T-cell (primary cell): Measurements from ENCODE around the gene PUSL1. TPM values are rescaled to one million over a fixed set of nuclear protein-coding genes. Genes with fewer than 3 reads are reported as not detected.

Experiments
- ATAC-seq, 4 experiments: fragments of 200-7000 bp in 3 of 4; fragments of 150-1000 bp in 1 of 4; cut with Tn5 transposase; replicated peaks in 1 of 4; 1 replicate in 3 of 4; 2 replicates in 1 of 4; pipeline ENCODE4 v1.10.0; 2021; ENCODE audit warnings: moderate library complexity in 3 of 4, mild to moderate bottlenecking in 2 of 4, moderate number of reproducible peaks in 1 of 4
- CTCF ChIA-PET, 2 donors: fragments of 300-600 bp; sonication (Branson Sonifier 250); formaldehyde crosslinking; loops; one replicate each; lab custom pipeline; 2022; ENCODE audit warnings: antibody characterized with exemption in 2 of 2; lab: Charles Lee
- POLR2A ChIA-PET, 2 donors: fragments of 300-600 bp; sonication (Branson Sonifier 250); formaldehyde crosslinking; loops; one replicate each; lab custom pipeline; 2022; ENCODE audit warnings: antibody characterized with exemption in 2 of 2; lab: Charles Lee
- DNase-seq, 35 experiments: peaks; one replicate each; pipeline versions ENCODE4 v3.0.0 to v3.0.0-alpha.2; 2013 to 2023
- H3K27ac ChIP-seq: one replicate; pipeline ENCODE4 v1.5.1; 2013; ENCODE audit warnings: low read length
- H3K27me3 ChIP-seq, 2 experiments: replicated peaks in 1 of 2; 1 replicate in 1 of 2; 2 replicates in 1 of 2; pipeline versions ENCODE4 v1.6.1 to v1.7.0; 2013; ENCODE audit warnings: low read length in 1 of 2, mixed read lengths in 1 of 2; ENCODE audit not compliant: control insufficient read depth in 2 of 2, insufficient read depth in 2 of 2; ENCODE audit errors: extremely low read depth in 1 of 2
- H3K36me3 ChIP-seq, 2 donors: 1 replicate in 1 of 2; 2 replicates in 1 of 2; pipeline versions ENCODE4 v1.6.1 to v1.7.0; 2013; ENCODE audit warnings: low read length in 1 of 2; ENCODE audit not compliant: control insufficient read depth in 2 of 2, insufficient read depth in 1 of 2; ENCODE audit errors: extremely low read depth in 1 of 2
- H3K4me1 ChIP-seq, 2 experiments: 1 replicate in 1 of 2; 2 replicates in 1 of 2; pipeline versions ENCODE4 v1.6.1 to v1.7.0; 2013; ENCODE audit warnings: low read length in 2 of 2, mixed read lengths in 1 of 2; ENCODE audit not compliant: insufficient read depth in 2 of 2, control insufficient read depth in 1 of 2; ENCODE audit errors: extremely low read depth in 1 of 2
- H3K4me3 ChIP-seq, 2 donors: 1 replicate in 1 of 2; 2 replicates in 1 of 2; pipeline versions ENCODE4 v1.5.1 to v1.7.0; 2013; ENCODE audit warnings: mild to moderate bottlenecking in 2 of 2, low read length in 1 of 2, moderate library complexity in 1 of 2; ENCODE audit not compliant: control insufficient read depth in 1 of 2; ENCODE audit errors: extremely low read depth in 1 of 2
- H3K9me3 ChIP-seq: 2 replicates; pipeline ENCODE4 v1.7.0; 2013
- H3K27ac Mint-ChIP-seq, 2 donors: one replicate each; pipeline ENCODE4 v1.8.0; 2020 to 2021; ENCODE audit warnings: mild to moderate bottlenecking in 2 of 2, mixed read lengths in 2 of 2
- H3K27me3 Mint-ChIP-seq, 2 donors: one replicate each; pipeline ENCODE4 v1.8.0; 2021 to 2022; ENCODE audit warnings: mixed read lengths in 2 of 2
- H3K36me3 Mint-ChIP-seq: one replicate; pipeline ENCODE4 v1.8.0; 2021; ENCODE audit warnings: mixed read lengths
- H3K4me1 Mint-ChIP-seq, 3 donors: one replicate each; pipeline ENCODE4 v1.8.0; 2020 to 2022; ENCODE audit warnings: mixed read lengths in 3 of 3, mild to moderate bottlenecking in 1 of 3
- H3K4me3 Mint-ChIP-seq, 3 donors: one replicate each; pipeline ENCODE4 v1.8.0; 2020 to 2022; ENCODE audit warnings: mild to moderate bottlenecking in 3 of 3, mixed read lengths in 3 of 3, moderate library complexity in 3 of 3
- H3K9me3 Mint-ChIP-seq, 3 donors: one replicate each; pipeline ENCODE4 v1.8.0; 2020 to 2022; ENCODE audit warnings: mixed read lengths in 3 of 3
- WGBS: methylation state at CpG from one replicate; pipeline ENCODE4 v1.1.5; 2013; ENCODE audit warnings: missing lambda C conversion rate; ENCODE audit not compliant: insufficient coverage; 5-methylcytosine and 5-hydroxymethylcytosine counted together
- total RNA-seq, 35 experiments: library from RNA in 6 of 35; stranded (reverse) in 6 of 35; fragments of 120-200 nt in 1 of 35; gene quantifications; one replicate each; pipeline versions ENCODE4 v1.2.1 to v1.2.4 and lab custom pipeline; 2013 to 2026

The PUSL1 gene
- total RNA-seq, 5 donors from 2014 or later (not counting 1 experiment from before 2014, with no cell fraction given), result 16.7 to 26.4 (median 22.6) TPM

GRCh38 chr1:1325288-1326074, 17.1 kb downstream of the PUSL1 start:
- WGBS, result 55% methylated on average over 8 of the region's 16 CpGs
- Mint-ChIP-seq H3K36me3 (no peaks in the 10 kb centered on the region), H3K4me1 (peaks cover 31 to 42% (median 37%) of the 10 kb centered on the region in 3 donors), H3K27me3 (no peaks in the 10 kb centered on the region), H3K4me3 (peak overlapping the region; percentile 71 to 89 (median 72)), H3K27ac (peak overlapping the region; percentile 74 to 78), H3K9me3 (no peaks in the 10 kb centered on the region)
- DNase-seq (peak in 1 of 35 experiments; percentile 15), ATAC-seq (no peak)
- Histone ChIP-seq H3K36me3 (peaks cover 23 to 29% of the 10 kb centered on the region in 2 donors), H3K27ac (peak overlapping the region; percentile 33), H3K4me1 (peaks cover 17 to 54% of the 10 kb centered on the region in 2 experiments), H3K9me3 (no peaks in the 10 kb centered on the region), H3K4me3 (peak overlapping the region; percentile 49 to 74), H3K27me3 (peaks cover 0 to 2% of the 10 kb centered on the region in 2 experiments)
- CTCF ChIA-PET, result no interaction called here
- POLR2A ChIA-PET, result no interaction called here

GRCh38 chr1:1326075-1326605, 17.7 kb downstream of the PUSL1 start:
- H3K36me3 ChIP-seq, result peaks cover 16 to 22% of the 10 kb centered on the region in 2 donors
- Mint-ChIP-seq H3K27ac (peak overlapping the region; percentile 70 to 73), H3K9me3 (no peaks in the 10 kb centered on the region), H3K4me1 (peaks cover 31 to 42% (median 37%) of the 10 kb centered on the region in 3 donors), H3K36me3 (no peaks in the 10 kb centered on the region), H3K4me3 (peak overlapping the region; percentile 71 to 89 (median 72)), H3K27me3 (no peaks in the 10 kb centered on the region)
- DNase-seq (no peak), ATAC-seq (no peak)
- peak overlapping the region in 1 of 2 donors; percentile 74 for H3K4me3 ChIP-seq
- POLR2A ChIA-PET, result no interaction called here
- peaks cover 17 to 47% of the 10 kb centered on the region in 2 experiments for H3K4me1 ChIP-seq
- peaks cover 0 to 2% of the 10 kb centered on the region in 2 experiments for H3K27me3 ChIP-seq
- no peak overlapping the region for H3K27ac ChIP-seq
- 69% methylated on average over 6 of the region's 8 CpGs for WGBS
- H3K9me3 ChIP-seq, result no peaks in the 10 kb centered on the region
- CTCF ChIA-PET, result no interaction called here

GRCh38 chr1:1327291-1327690, 18.9 kb downstream of the PUSL1 start:
- no peak overlapping the region for H3K27ac Mint-ChIP-seq
- peaks cover 26 to 33% (median 27%) of the 10 kb centered on the region in 3 donors for H3K4me1 Mint-ChIP-seq
- POLR2A ChIA-PET, result no interaction called here

GRCh38 chr1:1328254-1328653, 19.9 kb downstream of the PUSL1 start:
- Mint-ChIP-seq H3K9me3 (no peaks in the 10 kb centered on the region), H3K36me3 (no peaks in the 10 kb centered on the region), H3K4me1 (peaks cover 19 to 27% (median 21%) of the 10 kb centered on the region in 3 donors), H3K4me3 (no peak overlapping the region), H3K27me3 (no peaks in the 10 kb centered on the region), H3K27ac (no peak overlapping the region)
- DNase-seq (no peak), ATAC-seq (no peak)
- no peak overlapping the region for H3K4me3 ChIP-seq
- ChIA-PET POLR2A (no interaction called here), CTCF (no interaction called here)
- no peaks in the 10 kb centered on the region for H3K9me3 ChIP-seq
- no peaks in the 10 kb centered on the region for H3K27me3 ChIP-seq
- peaks cover 14 to 22% of the 10 kb centered on the region in 2 donors for H3K36me3 ChIP-seq
- 95% methylated on average over 14 of the region's 15 CpGs for WGBS
- no peak overlapping the region for H3K27ac ChIP-seq
- H3K4me1 ChIP-seq, result peaks cover 11 to 28% of the 10 kb centered on the region in 2 experiments

More at GRCh38 chr1:1327291-1327690, 18.9 kb downstream of the PUSL1 start:
- peaks cover 0 to 2% of the 10 kb centered on the region in 2 experiments for H3K27me3 ChIP-seq
- peaks cover 17 to 36% of the 10 kb centered on the region in 2 experiments for H3K4me1 ChIP-seq
- H3K27ac ChIP-seq, result no peak overlapping the region
- H3K4me3 ChIP-seq, result no peak overlapping the region
- Mint-ChIP-seq H3K36me3 (no peaks in the 10 kb centered on the region), H3K27me3 (no peaks in the 10 kb centered on the region), H3K9me3 (no peaks in the 10 kb centered on the region), H3K4me3 (peak overlapping the region in 2 of 3 donors; percentile 13 to 45)
- CTCF ChIA-PET, result no interaction called here
- H3K36me3 ChIP-seq, result peaks cover 14 to 22% of the 10 kb centered on the region in 2 donors
- DNase-seq, result no peak
- H3K9me3 ChIP-seq, result no peaks in the 10 kb centered on the region
- 91% methylated on average over 40 of the region's 40 CpGs for WGBS
- ATAC-seq, result no peak

GRCh38 chr1:1329304-1330210, 21.2 kb downstream of the PUSL1 start:
- ChIA-PET CTCF (no interaction called here), POLR2A (no interaction called here)
- no peak overlapping the region for H3K27ac Mint-ChIP-seq
- no peak overlapping the region for H3K4me3 ChIP-seq
- ATAC-seq (no peak), DNase-seq (no peak)
- H3K36me3 Mint-ChIP-seq, result no peaks in the 10 kb centered on the region
- H3K27me3 ChIP-seq, result no peaks in the 10 kb centered on the region
- WGBS, result 97% methylated on average over 57 of the region's 58 CpGs
- H3K27me3 Mint-ChIP-seq, result no peaks in the 10 kb centered on the region
- peaks cover 13 to 21% (median 17%) of the 10 kb centered on the region in 3 donors for H3K4me1 Mint-ChIP-seq
- peaks cover 14 to 22% of the 10 kb centered on the region in 2 donors for H3K36me3 ChIP-seq
- no peak overlapping the region for H3K27ac ChIP-seq
- H3K9me3 ChIP-seq, result no peaks in the 10 kb centered on the region
- peaks cover 7 to 24% of the 10 kb centered on the region in 2 experiments for H3K4me1 ChIP-seq
- no peak overlapping the region for H3K4me3 Mint-ChIP-seq
- H3K9me3 Mint-ChIP-seq, result no peaks in the 10 kb centered on the region
